ENCODE measurements around the gene FDX2. TPM values are rescaled to one million over a fixed set of nuclear protein-coding genes. Genes with fewer than 3 reads are reported as not detected.

The FDX2 gene
- total RNA-seq, 4 donors from 2014 or later: 6.7 to 36.5 (median 16.6) TPM

DNA sequence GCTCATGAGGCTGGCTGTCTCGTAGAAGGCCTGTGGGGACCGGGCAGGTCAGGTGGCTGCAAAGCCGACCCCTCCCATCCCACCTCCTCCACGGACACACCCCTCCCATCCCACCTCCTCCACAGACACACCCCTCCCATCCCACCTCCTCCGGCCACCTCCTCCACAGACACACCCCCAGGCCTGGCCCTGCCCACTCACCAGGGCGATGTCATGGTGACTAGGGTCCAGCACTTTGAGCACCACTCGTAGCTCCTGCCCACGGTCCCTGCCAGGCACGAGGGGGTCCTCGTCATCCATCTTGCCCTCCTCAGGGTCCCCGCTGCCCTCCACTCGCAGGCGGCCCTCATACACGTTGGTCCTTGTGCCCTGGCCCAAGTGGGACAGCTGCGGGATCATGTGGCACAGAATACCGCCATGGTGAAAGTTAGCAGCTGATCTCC is 45.8 kb upstream of the FDX2 start:
- WGBS, 2 donors (ENCODE audit: low coverage in 1 of 2): no CpG with 5 or more reads among the region's 16 CpGs
- ATAC-seq: no peak
- Histone ChIP-seq H3K27me3 (no peaks in the 10 kb centered on the region), H3K9me3 (no peaks in the 10 kb centered on the region), H3K36me3 (peaks cover 0 to 100% of the 10 kb centered on the region in 2 donors), H3K4me1 (no peaks in the 10 kb centered on the region), H3K27ac (no peak overlapping the region), H3K4me3 (no peak overlapping the region)
- TF ChIP-seq, protein P1, sequence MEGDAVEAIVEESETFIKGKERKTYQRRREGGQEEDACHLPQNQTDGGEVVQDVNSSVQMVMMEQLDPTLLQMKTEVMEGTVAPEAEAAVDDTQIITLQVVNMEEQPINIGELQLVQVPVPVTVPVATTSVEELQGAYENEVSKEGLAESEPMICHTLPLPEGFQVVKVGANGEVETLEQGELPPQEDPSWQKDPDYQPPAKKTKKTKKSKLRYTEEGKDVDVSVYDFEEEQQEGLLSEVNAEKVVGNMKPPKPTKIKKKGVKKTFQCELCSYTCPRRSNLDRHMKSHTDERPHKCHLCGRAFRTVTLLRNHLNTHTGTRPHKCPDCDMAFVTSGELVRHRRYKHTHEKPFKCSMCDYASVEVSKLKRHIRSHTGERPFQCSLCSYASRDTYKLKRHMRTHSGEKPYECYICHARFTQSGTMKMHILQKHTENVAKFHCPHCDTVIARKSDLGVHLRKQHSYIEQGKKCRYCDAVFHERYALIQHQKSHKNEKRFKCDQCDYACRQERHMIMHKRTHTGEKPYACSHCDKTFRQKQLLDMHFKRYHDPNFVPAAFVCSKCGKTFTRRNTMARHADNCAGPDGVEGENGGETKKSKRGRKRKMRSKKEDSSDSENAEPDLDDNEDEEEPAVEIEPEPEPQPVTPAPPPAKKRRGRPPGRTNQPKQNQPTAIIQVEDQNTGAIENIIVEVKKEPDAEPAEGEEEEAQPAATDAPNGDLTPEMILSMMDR (IDR thresholded peaks at IDR 0.05): no peak
- TF ChIP-seq EP300 (IDR thresholded peaks at IDR 0.05): no peak

DNA sequence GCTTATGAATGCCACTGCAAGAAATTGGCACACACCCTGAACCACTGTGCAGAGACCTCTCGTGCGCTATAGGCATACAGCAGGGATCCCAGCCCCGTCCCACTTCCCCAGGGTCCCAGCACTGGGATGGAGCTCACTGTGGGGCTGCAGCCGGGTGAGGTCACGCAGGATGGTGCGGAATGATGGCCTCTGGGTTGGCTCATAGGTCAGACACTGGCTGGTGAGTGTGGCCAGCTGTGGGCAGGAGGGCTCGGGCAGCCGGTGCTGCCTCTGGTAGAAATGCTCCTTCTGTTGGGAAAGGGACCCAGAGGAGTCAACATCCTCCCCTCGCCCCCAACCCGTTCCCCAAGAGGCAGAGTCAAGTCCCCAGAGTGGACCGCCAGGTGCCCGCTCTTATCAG is 40.6 kb upstream of the FDX2 start:
- TF ChIP-seq EP300 (IDR thresholded peaks at IDR 0.05): no peak
- TF ChIP-seq POLR2AphosphoS5 (IDR thresholded peaks at IDR 0.05): no peak
- TF ChIP-seq, protein P1 (IDR thresholded peaks at IDR 0.05): no peak
- no peak for TF ChIP-seq POLR2A (IDR thresholded peaks at IDR 0.05)
- no peaks in the 10 kb centered on the region for H3K27me3 ChIP-seq
- H3K9me3 ChIP-seq: no peaks in the 10 kb centered on the region
- peaks cover 0 to 17% (median 5%) of the 10 kb centered on the region in 3 donors for H3K4me1 ChIP-seq
- WGBS, 2 donors (ENCODE audit: low coverage in 1 of 2): 70% methylated on average over 2 of the region's 12 CpGs; no CpG with 5 or more reads in 1 of the 2 donors
- H3K27ac ChIP-seq: no peak overlapping the region
- peaks cover 0 to 100% of the 10 kb centered on the region in 2 donors for H3K36me3 ChIP-seq
- no peak overlapping the region for H3K4me3 ChIP-seq
- no peak for ATAC-seq

DNA sequence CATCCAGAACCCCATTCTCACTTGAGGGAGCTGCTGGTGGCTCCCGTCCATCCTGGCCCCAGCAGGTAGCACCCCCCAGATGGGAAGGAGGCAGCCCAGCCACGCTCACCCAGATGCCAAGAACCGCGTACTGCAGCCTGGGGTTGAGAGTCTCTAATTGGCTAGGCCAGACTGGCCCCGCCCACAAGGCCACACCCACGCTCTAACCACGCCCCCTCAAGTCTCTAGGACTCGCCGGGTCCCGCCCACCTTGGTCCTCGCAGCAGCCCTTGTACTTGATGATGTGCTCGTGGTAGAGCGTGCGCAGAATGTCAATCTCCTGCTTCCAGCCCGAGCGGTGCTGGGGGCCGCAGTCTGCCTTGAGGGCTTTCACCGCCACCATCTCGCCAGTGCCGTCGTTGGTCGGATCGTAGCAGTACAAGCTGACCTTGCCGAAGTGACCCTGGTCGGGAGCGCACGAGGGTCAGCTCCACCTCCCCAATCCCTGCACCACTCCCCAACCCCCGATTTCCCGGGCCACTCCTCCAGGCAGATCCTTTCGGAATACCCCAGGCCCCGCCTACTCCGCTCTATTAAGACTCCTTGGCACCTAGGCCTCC is 38.1 kb upstream of the FDX2 start:
- WGBS, 2 donors (ENCODE audit: low coverage in 1 of 2): 80% methylated on average over 1 of the region's 32 CpGs; no CpG with 5 or more reads in 1 of the 2 donors
- Histone ChIP-seq H3K27ac (peak overlapping the region in 2 of 4 donors; percentile 60 to 65), H3K4me3 (peak overlapping the region in 1 of 2 donors; percentile 26)

DNA sequence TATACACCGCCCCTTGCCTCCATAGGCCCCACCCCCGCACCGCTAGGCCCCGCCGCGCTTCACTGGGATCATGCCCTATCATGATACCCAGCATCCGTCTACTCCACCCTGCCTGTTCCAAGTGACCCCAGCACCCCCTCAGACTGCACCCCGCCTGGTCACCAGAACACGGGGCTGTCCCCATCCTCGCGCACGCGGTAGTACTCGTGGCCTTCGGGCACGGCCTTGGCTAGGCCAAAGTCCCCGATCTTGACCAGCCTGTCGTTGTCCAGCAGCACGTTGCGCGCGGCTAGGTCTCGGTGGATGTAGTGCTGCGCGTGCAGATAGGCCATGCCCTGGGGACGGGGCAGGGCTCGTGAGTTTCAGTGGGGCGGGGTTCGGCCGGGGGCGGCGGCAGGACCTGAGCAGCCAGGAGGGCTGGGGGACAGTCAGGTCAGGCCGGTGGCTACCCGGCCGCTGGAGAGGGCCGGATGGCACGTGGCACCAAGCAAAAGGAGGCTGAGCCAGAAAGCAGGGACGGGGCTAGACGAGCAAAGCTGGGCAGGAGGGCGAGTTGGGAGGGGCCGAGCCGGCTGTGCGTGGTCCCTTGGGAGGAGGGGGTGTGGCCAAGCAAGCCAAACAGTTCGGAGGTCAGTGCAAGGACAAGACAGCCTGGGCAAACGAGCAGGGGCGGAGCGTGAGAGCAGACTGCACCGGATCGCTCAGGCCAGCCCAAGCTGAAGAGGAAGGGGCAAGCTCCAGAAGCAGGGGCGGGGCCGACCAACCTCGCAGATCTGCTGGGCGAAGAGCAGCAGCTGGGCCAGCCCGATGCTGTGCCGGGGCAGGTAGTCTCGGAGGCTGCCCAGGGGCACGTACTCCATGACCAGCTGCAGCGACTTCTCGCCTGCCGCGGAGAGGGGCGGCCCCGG is 37.2 kb upstream of the FDX2 start:
- TF ChIP-seq EP300 (IDR thresholded peaks at IDR 0.05): no peak
- no peak for TF ChIP-seq POLR2A (IDR thresholded peaks at IDR 0.05)
- TF ChIP-seq, protein P1 (IDR thresholded peaks at IDR 0.05): no peak
- no peak for TF ChIP-seq POLR2AphosphoS5 (IDR thresholded peaks at IDR 0.05)
- WGBS, 2 donors (ENCODE audit: low coverage in 1 of 2): 55 to 75% methylated on average over 11 to 17 of the region's 63 CpGs
- no peaks in the 10 kb centered on the region for H3K9me3 ChIP-seq
- peak; percentile 55 for ATAC-seq
- H3K27ac ChIP-seq: peak overlapping the region in 3 of 4 donors; percentile 43 to 65 (median 60)
- H3K4me3 ChIP-seq: peak overlapping the region in 1 of 2 donors; percentile 26
- peaks cover 0 to 17% (median 5%) of the 10 kb centered on the region in 3 donors for H3K4me1 ChIP-seq
- no peaks in the 10 kb centered on the region for H3K27me3 ChIP-seq
- peaks cover 0 to 91% of the 10 kb centered on the region in 2 donors for H3K36me3 ChIP-seq

More for the DNA sequence above, 38.1 kb upstream of the FDX2 start:
- Histone ChIP-seq H3K27me3 (no peaks in the 10 kb centered on the region), H3K9me3 (no peaks in the 10 kb centered on the region), H3K36me3 (peaks cover 0 to 100% of the 10 kb centered on the region in 2 donors), H3K4me1 (peaks cover 0 to 17% (median 5%) of the 10 kb centered on the region in 3 donors)
- TF ChIP-seq, protein P1 (IDR thresholded peaks at IDR 0.05): no peak
- TF ChIP-seq POLR2A (IDR thresholded peaks at IDR 0.05) (no peak), POLR2AphosphoS5 (IDR thresholded peaks at IDR 0.05) (no peak), EP300 (IDR thresholded peaks at IDR 0.05) (no peak)
- ATAC-seq: peak; percentile 46
